NCI-H345 (cell line): Measurements from ENCODE around the gene DHX35.
"Not testable (repeated sequence)": the region's sequence is repeated elsewhere in the genome, so short reads cannot be mapped to it uniquely, and the experiment has no call there.

Experiments
- DNase-seq: peaks from one replicate; lab custom pipeline; 2025; lab: John Stamatoyannopoulos, UW

Gene DHX35

DNA sequence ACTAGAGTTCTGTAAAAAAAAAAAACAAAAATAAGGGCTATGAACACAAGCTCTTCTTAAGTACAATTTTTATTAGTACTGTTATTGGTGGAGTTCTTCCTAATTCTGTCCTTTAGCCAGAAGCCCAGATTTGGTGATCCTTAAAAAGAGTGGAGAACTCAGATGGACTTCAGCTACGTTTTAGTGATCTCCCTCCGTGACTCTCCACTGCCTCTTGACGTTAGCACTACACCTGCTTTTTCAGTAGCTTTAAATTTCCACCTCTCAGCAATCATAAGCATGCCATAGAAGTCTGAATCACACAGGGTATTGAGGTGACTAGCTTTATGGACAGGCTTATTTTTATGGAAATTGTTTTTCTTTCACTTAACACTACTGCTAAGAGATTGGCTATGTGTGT lies 17.7 kb downstream of the DHX35 start:
- DNase-seq: no peak

DNA sequence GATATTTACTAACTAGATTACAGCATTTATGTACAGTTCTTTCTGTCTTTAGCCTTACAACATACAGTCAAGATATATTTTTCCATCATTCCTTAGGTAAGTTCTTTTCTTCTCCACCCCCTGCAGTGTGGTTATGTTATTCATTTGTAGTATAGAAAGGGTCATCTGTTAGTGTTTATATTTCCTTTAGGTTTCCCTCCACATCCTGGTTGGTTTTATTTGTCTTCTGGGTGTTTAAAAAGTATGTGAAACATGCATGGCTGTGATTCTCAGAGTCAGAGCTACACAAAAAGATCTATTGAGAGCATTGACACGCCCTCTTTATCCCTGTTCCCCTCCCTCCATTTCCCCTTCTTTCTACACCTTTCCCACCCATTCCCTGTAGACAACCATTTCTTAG lies 20.1 kb downstream of the DHX35 start:
- no peak for DNase-seq

DNA sequence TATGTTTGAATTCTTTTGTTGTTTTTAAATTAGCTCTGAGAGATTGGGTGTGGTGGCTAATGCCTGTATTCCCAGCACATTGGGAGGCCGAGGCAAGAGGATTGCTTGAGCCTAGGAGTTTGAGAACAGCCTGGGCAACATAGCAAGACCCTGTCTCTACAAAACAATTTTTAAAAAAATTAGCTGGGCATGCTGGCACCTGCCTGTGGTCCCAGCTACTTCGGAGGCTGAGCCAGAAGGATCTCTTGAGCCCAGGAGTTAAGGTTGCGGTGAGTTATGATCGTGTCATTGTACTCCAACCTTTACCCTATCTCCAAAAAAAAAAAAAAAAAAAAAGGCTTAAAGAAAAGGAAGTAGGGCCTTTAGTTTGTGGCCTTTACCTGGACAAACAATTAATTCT lies 22.9 kb downstream of the DHX35 start:
- DNase-seq: no peak

DNA sequence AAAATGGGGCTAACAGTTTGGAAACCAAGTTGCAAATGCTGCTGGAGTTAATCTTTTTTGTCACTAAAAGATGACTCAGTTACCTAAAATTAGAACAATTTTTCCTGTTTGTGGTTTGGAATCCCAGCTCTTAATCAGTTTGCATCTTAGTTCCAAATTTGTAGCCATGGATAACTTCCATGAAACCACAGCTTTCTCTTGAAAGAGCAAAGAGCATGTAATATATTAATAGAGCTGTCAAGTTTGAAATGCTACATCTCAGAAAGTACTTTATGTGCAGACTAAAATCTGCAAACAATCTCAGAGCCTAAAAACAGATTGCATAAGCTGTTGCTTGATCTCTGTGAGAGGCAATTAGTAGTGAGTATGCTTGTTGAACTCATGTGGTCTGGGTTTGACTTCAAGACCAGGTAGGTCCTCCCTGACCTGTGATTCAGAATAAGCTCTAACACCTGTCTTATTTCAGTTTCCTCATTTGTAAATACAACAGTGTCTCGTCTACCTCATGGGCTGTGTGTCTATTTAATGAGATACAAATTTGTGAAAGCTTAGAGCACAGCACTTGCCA lies 23.5 kb downstream of the DHX35 start:
- DNase-seq: no peak

DNA sequence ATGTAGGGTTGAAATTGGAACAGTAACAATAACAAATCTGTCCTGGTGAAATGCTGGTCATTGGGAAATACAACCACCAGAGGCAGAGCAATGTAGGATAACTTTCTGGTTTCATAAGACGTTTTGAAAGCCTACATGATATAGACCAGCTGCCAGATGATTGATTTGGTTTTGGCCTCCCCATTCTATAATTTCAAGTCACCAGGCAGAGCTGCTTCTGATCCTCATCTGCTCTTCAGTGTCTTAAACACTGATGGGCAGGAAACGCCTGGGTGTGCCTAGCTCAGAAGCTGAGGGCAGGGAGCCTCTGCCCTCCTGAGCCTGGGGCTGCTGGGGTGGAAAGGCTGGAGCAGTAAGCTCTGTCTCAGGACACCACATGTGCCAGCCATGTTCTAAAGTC lies 24.5 kb downstream of the DHX35 start:
- no peak for DNase-seq

DNA sequence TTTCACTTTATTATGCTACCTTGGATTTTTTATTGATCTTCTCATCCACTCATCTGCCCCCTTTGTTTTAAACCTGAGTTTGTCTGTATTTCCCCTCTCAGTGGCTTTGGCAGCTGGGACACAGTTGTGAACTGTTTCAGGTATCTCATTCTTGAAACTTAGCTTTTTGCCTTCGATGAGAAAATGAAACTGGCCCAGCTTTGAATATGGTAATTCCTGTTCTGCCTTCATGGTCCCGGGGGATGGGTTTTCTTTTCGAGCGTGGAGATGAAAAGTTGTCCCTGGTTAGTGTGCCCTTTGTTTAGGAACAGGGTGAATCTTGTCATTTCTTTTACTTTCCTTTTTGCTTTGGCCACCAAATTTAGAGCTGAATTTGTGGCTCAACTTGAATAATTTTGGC lies 25.6 kb downstream of the DHX35 start:
- DNase-seq: no peak

DNA sequence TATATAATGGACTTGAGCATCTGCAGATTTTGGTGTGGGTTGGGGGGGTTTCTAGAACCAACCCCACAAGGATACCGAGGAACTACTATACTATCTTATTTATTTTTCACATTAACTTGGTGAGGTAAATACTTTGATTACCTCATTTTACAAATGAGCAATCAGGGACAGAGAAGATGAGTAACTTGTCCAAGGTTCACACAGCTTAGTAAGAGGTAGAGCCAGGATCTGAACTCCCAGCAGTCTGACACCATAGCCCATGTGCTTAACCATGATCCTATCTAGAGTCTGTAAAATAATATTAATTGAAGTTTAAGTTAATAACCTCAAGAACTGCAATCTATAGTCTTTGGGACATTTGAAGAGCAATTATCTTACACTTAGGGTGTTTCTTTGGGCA lies 28.6 kb downstream of the DHX35 start:
- no peak for DNase-seq

DNA sequence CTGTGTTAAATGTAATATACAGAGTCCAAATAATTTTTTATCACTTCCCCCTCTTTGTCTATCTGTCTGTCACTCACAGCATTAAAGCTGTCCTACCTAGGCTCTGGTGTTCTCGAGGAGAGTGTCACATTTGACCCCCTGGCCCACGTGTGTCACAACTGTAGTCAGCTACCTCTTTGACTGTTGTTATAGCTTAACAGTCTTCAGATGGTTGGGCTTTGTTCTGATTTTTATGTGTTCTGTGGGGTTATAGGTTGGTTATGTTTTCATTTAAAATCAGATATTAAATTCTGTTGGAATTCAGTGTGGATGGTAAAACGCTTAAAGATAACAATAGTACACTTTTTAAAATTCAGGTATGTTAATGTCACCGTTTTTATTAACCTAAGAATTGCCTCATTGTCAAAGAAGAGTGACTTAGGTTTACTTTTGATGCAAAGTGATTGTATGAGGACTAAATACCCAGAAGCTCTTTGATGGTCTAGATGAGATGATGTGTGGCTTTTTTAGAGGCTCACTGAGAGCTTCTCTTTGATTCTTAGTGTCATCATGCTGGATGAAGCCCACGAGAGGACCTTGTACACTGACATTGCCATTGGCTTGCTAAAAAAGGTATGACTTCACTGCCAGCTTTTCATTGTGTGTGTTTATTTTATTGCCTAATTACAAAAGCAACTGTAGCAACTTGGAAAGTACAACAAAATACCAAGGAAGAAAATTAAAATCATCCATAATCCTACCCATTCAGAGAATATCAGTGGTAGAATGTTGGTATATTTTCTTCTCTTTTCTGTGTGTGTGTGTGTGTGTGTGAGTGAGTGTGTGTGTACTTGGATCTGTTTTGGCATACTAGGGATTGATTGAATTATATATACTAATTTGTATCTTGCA lies 29.9 kb downstream of the DHX35 start:
- no peak for DNase-seq

DNA sequence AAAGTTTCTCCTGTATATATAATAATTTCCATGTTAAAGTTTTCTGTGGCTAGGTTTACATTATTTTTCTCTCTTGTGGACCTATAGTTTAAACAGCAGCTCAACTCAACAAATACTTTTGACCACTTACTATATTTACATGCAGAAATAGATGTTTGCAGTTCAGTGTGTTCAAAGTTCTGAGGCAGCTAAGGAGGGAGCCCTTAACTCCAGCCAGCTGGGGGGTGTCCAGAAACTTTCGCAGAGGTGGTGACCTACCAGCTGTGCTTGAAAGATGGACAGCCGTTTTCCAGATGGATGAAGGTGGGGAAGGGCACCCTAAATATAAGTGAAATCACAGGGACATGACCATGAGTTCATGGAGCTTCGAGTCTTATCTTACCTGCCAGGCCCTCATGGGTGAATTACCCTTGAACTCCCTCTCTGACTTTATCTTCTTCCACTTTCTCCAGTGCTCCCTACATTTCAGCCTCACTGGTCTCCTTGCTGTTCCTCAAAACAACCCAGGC lies 33.4 kb downstream of the DHX35 start:
- no peak for DNase-seq

DNA sequence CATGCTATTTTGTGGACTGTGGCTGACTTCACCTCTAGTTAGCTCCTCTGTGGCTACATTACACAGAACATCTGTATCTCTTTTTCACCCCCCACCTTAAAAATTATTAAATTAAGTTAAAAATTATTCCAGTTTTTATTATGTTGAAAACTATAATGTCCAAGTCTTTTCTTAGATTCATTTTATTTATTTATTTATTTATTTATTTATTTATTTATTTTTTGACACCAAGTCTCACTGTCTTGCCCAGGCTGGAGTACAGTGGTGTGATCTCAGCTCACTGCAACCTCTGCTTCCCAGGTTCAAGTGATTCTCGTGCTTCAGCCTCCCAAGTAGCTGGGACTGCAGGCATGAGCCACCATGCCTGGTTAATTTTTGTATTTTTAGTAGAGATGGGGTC lies 34.7 kb downstream of the DHX35 start:
- DNase-seq: not testable (repeated sequence)

DNA sequence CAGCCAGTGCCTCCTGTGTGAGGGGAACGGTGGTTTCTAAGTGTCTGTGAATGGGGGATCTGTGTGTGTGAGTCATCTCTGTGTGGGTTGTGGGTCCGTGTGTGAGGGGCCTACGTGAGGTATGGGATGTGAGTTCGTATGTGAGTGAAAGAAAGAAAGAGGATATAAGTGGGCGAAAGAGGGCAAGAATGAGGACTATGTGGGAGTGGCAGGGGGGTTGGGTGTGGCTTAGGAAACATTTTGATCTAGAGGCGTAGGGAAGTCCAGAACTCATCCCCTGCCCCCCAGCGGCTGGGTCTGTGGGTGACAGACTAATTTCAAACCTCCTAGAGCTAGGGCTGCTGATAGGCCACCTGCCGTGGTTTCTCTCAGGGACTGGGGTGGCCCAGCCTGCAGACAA lies 35.5 kb downstream of the DHX35 start:
- DNase-seq: no peak

DNA sequence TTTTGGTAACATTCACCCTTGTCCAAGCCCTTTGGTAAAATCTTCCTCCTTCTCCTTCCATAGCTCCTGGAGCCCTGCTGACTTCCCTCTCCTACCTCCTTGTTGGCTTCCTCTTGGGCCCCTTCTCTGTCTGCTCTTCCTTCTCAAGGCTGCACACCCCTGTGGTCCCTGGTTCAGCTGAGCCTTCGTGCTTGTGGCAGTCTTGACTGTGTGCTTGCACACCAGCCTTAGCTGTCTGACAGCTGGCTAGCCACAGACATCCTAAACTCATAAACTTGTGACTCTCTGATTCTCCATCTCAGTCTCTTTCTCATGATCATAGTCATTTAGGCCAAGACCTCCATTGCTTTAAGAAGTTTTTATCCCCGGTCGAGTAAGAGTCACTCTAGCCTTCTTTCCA lies 37.1 kb downstream of the DHX35 start:
- no peak for DNase-seq

DNA sequence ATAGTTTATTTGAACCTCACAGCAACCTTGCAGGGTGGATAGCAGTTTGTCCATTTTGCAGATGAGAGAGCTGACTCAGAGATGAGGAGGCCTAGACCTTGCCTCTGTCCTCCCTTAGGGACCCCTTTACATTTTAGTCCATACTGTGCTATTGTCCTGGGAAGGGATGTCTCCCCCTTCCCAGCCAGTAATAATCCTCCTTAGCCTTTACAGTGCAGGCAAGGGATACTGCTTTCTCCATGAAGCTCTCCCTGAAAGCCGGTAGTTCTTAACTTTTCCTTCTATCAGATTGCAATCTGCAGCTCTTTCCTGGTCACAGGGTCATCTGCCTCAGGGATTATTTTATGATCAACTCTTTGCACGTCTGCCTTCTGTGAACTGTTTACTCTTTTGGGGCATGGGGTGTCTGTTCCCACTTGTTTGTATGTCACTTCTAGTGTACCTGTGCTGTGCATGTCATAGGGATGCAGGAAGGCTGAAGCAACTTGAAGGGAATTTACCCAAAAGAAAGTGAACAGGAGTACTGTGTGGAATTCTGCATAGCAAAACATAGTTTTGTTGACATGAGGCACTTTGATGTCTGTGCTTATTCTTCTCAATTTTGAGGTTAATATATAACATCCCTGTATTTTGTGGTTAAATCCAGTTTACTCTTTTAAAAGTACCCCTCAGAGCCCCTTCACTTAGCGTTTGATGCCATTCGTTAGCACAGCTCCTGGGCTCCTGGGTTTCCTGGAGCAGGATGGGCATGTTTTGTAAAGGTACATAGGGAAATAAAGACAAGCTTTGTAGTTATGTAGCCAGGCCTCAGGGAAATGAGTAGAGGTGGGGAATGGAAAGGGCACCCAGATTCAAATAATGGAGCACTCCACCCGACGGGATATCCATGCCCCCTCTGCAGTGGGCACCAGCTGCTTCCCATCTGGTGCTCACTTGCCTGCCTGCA lies 38.1 kb downstream of the DHX35 start:
- no peak for DNase-seq

DNA sequence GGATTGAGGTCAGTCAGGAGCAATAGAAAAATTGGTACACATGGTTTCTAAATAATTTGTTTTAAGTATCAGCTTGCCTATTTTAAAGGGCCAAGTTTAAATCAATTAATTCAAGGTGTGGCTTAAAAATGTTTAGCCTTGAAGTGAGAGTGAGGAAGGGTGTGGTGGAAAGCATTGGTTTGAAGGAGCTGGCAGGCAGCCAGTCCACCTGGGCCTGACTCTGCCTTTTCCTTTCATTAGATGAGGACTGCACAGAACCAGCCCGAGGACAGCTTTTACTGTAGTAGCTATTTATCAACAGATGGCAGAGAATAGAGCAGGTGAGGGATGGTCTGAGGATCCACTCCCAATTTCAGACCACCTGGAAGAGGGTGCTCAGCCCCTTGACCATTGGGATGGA lies 42.4 kb downstream of the DHX35 start:
- peak; percentile 82 for DNase-seq

DNA sequence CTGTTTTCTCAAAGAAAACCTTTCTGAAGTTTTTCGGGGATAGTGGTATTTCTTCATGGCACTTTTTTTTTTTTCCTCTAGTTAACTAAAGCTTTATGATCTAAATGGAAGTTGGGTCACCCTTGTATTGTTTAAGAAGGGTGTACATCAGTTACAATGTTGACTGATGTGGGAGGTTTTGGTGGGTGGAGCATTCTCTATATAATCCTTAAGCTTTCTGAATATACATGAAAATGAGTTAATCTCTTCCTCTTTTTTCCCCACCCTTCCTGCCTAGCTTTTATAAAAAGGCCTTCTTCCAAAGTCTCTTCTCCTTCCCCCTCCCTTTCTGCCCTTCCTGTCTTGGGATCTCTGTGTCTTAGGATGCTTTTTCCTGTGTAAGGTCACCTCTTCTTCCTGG lies 47.2 kb downstream of the DHX35 start:
- DNase-seq: no peak

DNA sequence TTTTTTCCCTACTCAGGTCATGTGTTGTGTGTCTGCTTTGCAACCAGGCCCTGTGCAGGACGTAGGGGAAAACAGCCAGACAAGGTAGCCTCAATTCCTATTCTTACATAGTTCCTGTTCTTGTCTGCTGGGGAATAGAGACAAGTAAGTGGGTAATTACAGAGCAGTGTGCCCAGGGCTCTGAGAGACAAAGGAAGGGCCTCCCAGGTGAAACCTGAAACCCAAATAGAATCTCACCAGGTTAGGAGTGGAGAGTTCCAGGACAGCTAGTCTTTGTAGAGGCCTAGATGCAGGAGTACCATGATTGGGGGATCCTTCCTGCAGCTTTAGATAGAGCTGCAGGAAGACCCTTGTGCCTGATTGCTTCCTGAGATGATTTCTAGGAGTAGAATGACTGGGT lies 48.4 kb downstream of the DHX35 start:
- DNase-seq: no peak

DNA sequence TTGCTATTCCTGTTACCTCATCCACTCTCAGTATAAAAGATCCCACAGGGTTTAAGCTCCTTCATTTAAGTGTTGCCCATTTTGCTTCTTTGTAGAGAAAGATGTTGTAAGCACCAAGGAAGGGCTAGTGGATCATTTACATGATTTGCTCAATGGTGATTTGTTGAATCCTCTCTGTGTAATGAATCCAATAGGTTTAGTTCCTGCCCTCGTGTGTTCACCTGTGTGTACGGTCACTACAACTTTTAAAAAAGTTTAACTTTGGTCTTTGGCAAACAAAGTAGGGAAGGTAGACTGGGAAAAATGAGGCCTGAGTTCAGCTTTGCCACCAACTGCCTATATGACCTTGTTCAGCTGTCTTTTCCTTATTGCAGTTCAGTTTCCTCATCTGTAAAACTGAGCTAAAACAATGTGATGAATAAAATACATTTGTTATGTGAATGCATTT lies 51.5 kb downstream of the DHX35 start:
- DNase-seq: no peak

DNA sequence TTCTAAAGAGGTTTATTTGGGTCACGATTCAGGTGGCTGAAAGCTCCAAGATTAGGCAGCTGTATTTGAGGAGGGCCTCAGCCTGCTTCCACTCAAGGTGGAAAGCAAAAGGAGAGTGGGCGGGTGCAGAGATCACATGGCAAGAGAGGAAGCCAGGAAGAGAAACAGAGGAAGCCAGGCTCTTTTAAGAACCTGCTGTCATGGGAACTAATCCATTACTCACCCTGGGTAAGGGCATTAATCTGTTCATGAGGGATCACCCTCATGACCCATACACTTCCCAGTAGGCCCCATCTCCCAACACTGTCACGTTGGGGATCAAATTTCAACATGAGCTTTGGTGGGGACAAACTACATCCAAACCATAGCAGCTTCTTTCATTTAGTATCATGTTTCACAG lies 53.9 kb downstream of the DHX35 start:
- no peak for DNase-seq

DNA sequence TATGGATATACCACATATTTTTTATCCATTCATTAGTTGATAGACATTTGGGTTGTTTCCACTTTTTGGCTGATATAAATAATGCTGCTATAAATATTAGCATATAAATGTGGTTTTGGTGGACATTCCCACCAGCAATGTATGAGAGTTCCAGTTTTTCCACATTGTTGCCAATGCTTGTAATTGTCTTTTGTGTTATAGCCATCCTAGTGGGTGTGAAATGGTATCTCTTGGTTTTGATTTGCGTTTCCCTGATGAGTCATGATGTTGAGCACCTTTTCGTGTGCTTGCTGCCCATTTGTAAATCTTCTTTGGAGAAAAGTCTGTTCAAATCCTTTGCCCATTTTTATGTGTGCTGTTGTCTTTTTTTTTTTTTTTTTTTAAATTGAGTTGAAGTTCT lies 54.4 kb downstream of the DHX35 start:
- no peak for DNase-seq

DNA sequence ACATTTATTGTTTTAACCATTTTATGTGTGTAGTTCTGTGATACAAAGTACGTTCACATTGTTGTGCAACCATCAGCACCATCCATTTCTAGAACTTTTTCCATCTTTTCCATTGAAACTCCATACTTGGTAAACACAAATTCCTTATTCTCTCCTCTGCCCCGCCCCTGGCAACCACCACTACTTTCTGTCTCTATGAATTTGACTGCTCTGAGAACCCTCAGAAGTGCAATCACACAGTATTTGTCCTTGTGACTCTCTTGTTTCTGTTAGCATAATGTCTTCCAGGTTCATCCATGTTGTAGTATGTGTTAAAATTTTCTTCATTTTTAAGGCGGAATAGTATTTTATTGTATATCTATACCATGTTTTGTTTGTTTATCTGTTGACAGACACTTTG lies 56.9 kb downstream of the DHX35 start:
- no peak for DNase-seq

DNA sequence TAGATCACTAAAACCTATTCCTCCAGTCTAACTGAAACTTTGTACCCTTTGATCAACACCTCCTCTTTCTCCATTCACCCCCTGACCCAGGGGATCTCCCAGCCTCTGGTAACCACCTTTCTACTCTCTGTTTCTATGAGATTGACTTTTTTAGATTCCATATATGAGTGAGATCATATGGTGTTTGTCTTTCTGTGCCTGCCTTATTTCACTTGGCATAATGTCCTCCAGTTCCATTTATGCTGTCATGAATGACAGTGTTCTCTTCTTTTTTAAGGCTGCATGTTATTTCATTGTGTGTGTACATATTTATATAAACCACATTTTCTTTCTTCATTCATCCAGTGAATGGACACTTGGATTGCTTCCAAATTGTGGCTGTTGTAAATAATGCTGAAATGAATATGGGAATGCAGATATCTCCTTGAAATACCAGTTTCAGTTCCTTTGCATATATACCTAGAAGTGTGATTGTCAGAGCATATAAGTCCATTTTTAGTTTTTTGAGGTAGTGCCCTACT lies 57.7 kb downstream of the DHX35 start:
- no peak for DNase-seq

DNA sequence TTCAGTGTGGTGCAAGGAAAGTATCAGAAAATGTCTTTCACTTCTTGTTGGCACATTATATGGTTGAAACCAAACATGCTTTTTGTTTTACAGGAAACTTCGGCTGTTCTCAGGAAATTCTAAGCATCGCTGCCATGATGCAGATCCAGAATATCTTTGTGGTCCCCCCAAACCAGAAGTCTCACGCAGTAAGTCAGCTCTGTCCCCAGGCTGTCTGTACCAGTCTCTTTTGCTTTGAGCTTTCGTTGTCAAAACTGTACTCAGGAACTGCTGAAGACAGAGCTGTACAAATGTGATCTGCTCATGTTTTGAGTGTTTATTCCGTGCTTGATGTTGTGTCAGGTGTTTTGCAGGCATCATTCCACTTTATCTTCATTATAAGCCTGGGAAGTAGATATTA lies 59.6 kb downstream of the DHX35 start:
- DNase-seq: no peak
